NCI-H460 (cell line): ENCODE measurements around the gene SOX6. TPM values are rescaled to one million over a fixed set of nuclear protein-coding genes. Genes with fewer than 3 reads are reported as not detected.

Experiments used
- DNase-seq: peaks from one replicate; pipeline ENCODE4 v3.0.0-alpha.2; 2016; ENCODE audit warnings: low read depth; ENCODE audit errors: extremely low read depth
- total RNA-seq: library from RNA; depleted of rRNA; stranded (reverse); fragments of >200 nt; shearing (Covaris generic); gene quantifications from 2 replicates; pipeline ENCODE4 v1.2.3, GENCODE V29; 2014

SOX6 gene
- total RNA-seq, 1 experiment from 2014 or later: 17.2 TPM

DNA sequence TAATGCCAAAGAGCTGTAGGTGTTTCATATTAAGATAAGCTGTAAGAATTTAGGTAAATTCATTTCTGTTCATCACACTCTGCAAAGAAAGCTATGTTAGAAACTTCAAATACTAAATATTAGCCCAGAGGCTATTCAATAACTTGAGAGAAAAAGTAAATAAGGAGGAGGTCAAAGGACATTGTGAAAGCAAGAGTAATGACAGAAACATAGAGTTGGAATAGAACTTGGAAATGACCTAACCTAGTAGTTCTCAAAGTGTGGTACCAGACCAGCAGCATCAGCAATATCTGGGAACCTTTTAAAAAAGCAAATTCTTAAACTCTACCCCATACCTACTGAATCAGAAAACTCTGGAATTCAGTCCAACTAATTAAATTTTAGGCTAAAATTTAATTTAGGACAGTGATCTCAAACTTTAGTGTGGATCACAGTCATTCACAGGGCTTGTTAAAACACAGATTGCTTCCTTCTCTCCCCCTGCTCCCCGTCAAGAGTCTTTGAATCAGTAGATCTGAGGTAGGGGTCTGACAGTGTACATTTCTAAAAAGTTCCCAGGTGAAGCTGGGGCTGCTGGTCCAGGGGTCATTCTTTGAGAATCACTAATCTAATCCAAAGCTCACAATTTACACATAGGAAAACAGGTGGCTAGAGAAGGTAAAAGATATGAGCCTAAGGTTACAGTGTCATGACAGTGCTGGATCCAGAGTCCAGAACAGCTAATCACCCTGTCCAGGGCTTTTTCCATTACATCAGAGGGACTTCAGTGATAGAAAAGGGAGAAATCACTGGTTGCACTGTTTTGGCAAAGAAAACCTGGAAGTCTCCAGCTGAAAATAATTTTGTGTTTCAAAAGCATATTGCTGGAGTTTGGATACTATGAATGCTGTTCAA is 241.1 kb downstream of the SOX6 start:
- DNase-seq: no peak

DNA sequence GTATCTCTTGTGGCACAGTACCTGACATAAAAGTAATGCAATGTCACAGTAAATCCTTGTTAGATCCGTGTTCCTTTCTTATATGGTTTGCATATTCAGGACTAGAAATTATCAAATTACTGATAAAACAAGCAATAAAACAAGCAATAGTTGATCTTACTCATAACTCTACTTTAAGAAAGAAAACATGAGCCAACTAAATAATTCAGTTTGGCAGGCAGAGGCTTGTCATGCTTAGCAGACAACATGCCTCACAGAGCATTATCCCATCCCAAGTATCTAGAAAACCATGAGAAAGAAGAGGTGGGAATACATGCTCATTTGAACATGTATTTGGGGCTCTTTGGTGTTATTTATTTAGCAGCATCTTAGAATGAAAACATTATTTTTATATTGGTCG is 241.9 kb downstream of the SOX6 start:
- no peak for DNase-seq

DNA sequence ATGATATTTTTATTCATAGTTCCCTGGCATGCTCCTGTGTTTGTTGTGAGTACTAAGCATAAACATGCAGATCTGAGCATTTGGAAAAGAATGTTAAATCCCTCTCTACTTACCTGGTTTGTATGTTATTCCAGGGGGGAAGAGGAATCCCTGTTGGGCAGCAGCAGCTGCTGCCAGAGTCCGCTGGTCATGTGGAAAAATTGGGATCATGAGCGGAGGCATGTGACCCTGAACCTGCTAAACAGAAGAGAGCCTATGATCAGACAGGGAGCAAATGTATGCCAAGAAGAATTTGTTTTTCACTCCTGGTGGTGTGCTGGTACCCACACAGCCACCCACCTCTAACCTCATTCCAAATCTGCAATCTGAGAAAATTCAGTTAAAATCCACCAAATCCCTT is 244.7 kb downstream of the SOX6 start:
- no peak for DNase-seq

DNA sequence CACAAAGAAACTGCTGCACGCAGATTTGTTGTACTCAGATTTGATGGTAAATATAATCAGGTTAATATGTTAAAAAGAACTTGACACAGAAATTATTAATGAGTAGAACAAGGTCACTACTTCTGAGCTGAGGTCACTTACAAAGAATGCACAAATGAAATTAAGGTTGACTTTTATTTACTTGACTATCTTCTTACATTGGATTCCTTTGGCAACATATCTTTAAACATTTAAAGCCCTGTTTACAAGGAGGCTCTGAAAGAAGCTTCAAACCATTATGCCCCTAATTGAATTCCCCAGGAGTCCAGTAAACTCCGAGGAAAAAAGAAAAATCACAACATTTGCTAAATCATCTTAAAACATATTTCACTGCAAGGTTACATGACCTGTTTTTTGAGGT is 245.5 kb downstream of the SOX6 start:
- no peak for DNase-seq

DNA sequence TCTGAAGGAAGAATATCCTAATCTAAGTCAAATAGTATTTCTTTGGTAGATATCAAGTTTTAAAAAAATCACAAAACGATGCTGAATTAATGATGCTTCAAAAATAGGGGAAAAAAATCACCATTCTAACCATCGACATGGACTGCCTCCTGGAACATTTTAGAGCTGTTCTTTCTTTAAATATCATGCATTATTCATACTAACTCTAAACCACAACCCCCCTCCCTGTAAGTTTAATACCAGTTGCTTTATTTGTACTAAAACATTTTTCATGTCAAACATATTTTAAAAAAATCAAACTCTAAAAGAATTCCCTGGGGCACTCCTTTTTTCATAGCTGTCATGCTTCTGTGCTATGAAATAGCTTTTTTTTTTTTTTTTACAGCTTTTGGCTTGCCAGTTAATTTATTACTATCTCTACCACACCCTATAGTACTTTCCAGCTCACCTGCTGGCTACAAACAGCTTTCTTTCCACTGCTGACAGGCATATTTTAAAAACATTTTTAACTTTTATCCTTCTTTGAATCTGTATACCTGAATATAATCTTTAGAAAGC is 256.9 kb downstream of the SOX6 start:
- no peak for DNase-seq

DNA sequence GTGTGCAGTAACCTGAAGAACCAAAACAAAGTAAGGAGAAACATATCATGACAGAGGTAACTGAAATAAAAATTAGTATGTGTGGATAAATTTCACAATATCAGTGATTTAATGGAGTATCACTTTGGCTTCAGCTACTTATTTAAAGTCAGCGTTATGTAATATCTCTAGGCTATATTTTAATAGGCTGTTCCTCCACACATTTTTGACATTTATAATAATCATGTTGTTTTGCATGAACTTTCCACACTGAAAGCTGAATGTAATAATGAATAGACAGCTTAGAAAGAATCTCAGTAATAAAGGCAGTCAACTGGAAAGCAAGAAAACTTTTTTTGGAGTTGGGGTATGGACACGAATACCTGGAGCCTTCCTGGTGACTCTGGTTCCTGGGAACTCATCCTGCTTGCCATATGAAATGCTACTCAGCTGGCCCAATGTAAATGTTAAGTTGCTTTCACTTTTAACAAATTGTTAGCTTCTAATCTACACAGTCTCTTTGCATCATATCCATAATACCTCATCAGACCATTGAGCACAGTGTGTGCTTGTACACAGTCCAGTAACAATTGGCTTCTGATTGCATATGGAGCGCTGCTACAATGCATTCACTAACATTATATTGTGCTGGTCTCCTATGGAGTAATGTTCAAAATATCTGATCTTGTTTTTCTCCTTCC is 257.7 kb downstream of the SOX6 start:
- no peak for DNase-seq

DNA sequence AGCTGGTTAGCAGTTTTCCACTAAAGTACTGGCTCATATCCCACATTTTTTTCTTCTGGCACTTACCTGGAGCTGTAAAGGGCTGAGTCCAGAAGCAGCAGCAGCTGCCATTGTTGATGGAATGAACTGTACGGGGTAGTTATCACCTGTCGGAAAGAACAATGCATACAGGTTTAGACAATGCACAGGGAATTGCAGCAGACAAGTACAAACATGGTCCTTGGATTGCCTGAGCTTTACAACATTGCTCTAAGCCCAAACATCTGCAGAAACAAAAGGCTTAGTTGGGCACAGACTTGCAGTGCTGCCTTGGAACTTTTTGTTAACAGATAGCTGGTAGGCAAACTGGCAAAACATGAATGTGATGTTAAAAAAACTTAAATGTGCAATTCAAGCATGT is 258.8 kb downstream of the SOX6 start:
- no peak for DNase-seq

DNA sequence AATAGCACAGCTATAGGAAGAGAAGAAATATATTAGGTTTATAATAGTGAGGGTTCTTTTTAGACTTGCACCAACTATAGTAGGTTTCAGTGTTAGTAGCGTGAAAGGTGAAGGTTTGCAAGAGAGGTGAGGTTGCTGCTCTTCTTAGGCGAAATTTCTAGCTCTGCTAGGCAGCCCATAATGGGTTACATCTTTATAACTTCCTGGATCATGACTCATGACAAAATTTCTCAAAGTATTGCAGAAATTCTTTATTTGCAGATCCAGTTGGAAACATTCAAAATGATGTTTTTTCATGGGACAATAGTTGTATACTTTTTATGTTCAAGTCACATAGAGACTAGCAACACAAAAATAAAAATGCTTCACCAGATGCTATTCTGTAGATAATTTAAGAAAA is 260.0 kb downstream of the SOX6 start:
- DNase-seq: no peak

DNA sequence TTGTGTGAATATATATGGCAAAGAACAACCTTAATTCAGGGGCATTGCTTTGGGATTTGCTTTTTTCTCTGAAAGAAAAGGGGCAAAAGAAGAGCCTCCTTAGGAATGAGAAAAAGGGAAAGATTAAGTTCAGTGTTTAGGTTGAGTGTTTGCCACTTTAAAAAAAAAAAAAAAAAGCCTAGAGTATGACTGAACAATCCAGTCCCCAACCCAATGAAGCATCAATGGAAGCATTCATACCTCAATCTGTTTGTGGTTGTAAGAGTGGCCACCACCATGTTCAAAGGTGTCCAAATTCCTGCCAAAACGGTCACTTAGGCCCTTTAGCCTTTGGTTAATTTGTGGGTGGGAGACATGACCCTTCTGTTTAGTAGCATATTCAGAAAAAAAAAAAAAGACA is 260.6 kb downstream of the SOX6 start:
- DNase-seq: no peak

DNA sequence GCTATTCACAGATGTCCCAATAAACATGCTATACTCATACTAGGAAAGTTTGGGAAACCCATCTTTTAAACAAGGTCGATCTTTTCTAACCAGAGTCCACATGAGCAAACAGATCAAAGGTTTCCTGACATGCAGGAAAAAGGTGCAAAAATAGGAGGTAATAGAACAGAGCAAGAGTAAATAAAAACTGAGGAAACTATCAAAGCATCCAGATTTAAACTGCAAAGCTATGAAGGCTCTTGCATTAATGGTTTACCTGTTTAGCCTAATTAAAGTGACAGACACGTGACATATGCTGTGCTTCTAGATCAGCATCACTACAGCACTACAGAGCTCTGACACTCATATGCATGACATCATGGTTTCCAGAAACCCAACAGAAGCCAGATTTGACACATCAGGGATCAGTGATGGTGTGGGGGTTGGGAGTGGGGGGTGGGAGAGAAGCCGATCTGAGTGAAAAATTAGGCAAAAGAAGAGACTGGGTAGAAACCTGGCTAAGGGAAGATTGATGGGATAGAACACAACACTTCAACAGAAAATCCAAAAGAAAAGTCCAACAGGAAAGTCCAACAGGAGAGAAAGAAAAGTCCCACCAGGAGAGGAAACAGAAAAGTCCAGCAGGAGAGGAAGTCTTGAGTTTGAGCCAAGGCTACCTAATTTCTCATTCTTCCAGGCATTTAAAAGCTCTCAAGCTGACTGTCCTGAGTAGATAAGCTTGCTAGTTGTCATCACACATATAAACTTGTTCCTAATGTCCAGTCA is 262.3 kb downstream of the SOX6 start:
- no peak for DNase-seq

DNA sequence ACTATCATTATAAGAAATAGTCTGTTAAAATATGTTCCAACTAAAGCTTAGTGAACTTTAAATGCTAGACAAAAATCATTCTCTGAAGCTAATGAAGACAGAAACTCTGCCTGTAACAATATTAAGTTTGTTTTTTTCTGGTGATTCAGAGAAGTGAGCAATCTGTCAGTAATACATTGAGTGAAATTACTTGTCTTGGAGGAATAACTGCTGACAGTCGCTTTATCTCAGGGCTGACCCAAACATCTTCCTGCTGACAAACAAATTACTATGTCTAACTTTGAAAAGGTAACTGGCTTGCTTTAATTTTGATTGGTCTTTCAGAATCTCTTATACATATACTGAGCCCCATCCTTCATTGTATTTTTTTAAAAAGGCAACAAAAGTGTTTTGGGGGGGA is 264.5 kb downstream of the SOX6 start:
- no peak for DNase-seq

DNA sequence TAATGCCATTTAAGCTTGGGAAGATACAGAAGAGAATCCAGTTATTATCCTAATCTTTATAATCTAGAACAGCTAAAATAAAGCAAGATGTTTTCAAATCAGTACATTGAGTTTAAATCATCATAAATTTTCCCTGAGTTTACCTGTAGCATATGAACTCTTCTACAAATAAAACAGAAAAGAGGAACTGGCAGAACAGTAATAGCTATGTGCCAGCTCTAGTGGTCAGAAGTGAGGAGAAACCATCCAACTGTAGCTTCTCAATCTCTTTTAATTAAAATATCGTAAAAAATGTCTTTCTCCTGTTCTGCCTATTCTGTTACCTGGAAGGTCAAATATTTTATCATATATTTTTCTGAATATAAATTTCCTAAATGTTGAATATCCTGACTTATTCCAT is 266.9 kb downstream of the SOX6 start:
- no peak for DNase-seq

DNA sequence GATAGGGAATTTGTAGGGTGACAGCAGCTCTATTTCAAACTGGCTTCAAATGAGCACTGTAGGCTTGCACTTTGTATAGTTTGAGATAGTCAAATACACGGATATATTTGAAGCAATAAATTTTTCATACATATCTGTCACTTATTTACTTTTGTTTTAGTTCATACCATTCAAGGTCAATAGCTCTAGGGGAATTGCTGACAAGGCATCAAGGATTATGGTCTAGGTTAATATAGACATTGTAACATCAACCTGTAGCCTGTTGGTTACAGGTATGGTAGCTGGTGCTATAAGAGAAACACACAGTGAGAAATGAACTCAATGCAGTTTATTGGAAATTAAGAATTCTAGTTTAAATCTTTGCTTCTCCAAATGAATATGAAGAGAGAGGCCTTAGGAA is 267.6 kb downstream of the SOX6 start:
- no peak for DNase-seq

DNA sequence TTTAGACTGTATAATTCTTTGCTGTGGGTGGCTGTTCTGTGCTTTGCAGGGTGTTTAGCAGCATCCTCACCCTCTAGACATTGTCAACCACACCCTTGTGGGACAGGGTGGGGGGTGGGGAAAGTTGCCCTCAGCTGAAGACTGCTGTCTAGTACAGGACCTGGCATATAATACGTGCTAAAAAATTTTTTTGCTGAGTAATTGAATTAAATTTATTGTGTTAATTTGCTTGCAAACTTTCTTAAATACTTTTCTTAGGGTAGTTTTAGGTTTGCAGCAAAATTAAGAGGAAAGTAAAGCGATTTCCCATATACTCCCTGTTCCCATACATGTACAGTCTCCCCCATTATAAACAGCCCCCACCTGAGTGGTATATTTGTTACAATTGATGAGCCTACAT is 268.5 kb downstream of the SOX6 start:
- DNase-seq: no peak

DNA sequence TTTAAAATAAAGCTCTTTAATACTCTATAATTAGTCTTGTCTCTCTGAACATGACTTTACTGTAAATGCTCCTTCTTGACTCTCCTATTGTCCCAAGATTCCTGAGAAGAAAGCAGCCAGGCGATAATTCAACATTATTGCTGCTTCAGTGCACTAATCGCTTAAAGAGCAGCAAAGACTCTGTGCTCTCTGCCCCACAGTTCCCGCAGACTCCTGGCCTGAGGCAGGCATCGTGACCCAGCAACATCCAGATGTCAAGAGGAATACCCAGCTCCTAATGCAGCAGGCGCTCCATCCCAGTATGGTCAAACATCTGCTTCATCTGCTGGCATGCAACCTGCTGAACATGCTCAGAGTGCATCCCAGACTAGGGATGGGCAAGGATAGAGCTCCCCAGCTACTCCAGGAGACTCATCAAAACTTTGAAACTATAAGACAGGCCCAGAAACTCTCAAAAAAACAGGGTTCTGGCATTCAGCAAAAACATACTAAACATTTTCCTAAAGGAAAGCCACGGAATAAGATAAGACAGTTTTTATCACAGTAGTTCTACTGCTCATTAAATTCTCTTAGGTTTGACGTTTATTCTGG is 270.0 kb downstream of the SOX6 start:
- DNase-seq: no peak

DNA sequence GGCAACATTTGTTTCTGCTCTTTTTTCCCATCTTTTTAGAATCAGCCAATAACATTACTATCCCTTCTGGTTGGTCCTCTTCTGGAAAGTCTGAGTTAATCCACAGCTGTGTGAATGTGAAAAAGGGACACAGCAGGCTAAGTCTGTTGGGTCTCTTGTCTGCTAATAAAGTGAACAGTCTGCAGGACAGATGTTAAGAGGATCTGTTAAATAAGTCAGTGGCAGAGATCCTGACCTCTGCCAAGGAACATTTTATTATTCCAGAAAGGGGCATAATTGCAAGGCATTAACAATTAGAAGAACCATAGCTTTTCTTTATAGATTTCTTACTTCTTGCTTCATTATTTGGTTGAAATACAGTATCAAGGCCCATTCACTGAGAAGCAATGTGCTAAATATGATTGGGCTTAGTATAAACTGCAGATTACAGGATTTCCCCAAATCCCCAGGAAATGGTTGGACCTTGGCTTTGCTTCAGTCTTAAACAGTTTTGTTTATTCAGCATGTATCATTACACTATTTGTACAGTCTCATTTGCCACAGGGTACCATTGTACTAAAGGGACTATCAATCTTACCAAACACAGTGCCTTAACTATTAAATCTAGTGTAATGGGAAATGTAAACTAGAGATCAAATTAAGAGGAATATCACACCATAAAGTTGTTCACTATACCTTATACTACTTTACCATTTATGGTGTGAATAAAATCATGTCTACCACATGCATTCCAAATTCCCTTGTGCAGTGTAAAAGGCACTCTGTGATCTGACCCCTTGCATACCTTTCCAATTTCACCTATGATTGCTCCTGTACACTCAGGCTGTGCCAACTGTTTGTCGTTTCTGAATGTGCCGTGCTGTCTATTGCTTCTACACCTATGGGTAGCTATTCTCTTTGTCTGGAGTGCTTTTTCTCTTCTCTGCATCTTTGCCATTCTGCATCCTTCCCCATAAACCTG is 274.0 kb downstream of the SOX6 start:
- DNase-seq: no peak

DNA sequence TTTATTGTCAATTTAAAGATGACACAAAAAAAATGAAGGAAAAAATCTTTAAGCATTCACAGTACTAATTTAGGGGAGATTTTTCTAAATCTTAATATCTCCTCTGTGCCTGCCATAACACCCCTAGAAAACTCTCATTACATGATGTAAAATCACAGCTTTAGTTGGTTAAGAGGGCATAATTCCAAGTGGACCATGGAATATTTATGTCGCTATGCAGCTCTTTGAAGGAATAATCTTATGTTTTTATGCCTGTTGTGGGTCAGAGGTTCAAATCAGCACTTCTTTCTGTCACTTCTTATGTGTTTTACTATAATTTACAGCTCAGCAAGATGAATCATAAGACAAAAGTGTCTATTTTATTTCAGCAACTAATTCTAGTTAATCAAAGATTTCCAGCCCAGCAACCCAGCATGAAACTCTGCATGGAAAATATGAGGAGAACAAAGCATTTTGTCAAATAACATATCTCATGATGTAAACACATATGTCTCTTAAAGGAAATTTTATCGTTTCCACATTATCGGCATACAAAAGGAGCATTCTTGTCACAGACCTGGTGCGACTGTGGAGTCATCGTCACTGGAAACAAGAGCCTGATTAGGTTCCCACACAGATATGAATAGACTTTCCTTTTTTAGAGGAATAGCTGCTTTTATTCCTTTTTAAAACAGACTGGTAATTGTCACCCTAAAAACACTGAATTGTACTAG is 274.8 kb downstream of the SOX6 start:
- DNase-seq: no peak

DNA sequence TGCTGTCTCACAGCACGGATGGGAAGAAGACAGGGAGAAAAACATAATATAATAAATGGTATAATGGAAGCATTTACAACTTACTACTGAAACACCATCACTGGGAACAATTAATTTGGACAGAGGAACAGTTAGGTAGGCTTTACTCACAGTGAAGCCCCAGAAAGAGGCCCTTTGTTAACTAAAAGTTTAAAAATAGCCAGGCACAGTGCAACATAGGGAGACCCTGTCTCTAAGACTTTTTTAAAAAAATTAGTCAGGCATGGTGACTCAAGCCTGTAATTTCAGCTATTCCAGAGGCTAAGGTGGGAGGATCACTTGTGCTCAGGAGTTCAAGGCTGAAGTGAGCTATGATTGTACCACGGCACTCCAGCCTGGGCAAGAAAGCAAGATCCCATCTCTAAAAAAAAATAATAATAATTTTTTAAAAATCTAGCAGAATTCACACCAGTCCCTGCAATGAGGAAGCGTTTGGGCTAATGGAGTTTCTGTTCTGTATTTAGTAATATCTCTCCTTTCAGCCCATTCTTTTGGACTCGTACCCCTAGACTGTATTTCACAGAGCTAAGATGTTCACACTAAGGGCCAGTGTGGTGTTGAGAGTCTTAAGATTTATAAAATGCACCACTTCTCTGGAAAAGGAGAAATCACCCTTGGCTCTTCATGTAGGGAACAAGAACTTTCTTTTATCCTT is 275.5 kb downstream of the SOX6 start:
- no peak for DNase-seq
